PFSK-1 (cell line): ENCODE results near the gene KMT5C.

Experiments
- FOXP2 ChIP-seq: optimal IDR thresholded peaks from 2 replicates; pipeline ENCODE3; 2011; ENCODE audit warnings: borderline replicate concordance, control low read depth, inconsistent platforms; ENCODE audit not compliant: insufficient read depth; ENCODE audit errors: extremely low read length, extremely low read depth
- POLR2AphosphoS5 ChIP-seq: IDR thresholded peaks from 2 replicates; pipeline ENCODE4 v1.6.1; 2012; ENCODE audit warnings: low read depth, mild to moderate bottlenecking, control low read depth, low read length, moderate library complexity
- SIN3A ChIP-seq: IDR thresholded peaks from 2 replicates; pipeline ENCODE4 v1.6.1; 2012; ENCODE audit warnings: mild to moderate bottlenecking, low read length, moderate library complexity, borderline replicate concordance; ENCODE audit not compliant: insufficient read depth
- TAF1 ChIP-seq: IDR thresholded peaks from 2 replicates; pipeline ENCODE4 v1.6.1; 2012; ENCODE audit warnings: low read length, control low read depth, borderline replicate concordance; ENCODE audit not compliant: insufficient read depth
- TF ChIP-seq, protein P1 (sequence below), 2 experiments: IDR thresholded peaks; 2 replicates each; pipeline versions ENCODE4 v1.6.1 to v1.8.0; 2011 to 2012; ENCODE audit warnings: low read depth in 2 of 2, low read length in 2 of 2, control low read depth in 1 of 2, inconsistent platforms in 1 of 2, mild to moderate bottlenecking in 1 of 2, moderate library complexity in 1 of 2; ENCODE audit not compliant: insufficient read depth in 1 of 2

KMT5C gene

DNA sequence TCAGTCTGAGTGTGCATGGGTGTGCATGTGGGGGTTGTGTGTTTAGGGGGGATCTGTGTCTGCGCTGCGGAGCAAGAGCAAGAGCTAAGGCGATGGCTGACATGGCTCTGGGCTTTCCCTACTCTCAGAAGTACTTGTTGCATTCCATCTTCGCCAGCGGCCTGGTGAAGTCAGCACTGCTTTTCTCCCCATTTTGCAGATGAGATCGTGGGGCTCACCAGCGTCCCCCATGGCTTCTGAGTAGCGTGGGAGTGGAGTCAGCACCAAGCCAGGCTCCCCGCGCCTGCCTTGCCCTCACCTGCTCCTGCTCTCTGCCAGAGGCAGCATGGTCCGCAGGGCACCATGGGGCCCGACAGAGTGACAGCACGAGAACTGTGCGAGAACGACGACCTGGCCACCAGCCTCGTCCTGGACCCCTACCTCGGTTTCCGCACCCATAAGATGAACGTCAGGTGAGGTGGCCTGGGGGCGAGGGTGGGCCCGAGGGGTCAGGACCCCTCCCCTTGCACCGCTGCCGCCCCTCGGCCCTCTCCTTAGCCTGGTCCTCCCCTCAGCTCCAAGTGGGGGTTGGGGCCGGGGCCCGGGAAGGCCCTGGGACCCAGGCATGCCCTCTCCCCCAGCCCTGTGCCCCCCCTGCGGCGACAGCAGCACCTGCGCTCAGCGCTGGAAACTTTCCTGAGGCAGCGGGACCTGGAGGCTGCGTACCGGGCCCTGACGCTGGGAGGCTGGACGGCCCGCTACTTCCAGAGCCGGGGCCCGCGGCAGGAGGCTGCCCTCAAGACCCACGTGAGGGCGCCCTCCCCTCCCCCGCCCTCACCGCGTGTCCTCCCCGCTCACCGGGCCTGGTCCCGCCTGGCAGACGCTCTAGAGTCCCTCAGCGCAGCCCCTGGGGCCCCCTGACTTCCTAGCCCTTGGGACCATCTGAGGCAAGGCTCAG lies 2.2 kb downstream of the KMT5C start:
- no peak for TF ChIP-seq TAF1
- TF ChIP-seq SIN3A, result no peak
- no peak for TF ChIP-seq FOXP2
- TF ChIP-seq, protein P1, sequence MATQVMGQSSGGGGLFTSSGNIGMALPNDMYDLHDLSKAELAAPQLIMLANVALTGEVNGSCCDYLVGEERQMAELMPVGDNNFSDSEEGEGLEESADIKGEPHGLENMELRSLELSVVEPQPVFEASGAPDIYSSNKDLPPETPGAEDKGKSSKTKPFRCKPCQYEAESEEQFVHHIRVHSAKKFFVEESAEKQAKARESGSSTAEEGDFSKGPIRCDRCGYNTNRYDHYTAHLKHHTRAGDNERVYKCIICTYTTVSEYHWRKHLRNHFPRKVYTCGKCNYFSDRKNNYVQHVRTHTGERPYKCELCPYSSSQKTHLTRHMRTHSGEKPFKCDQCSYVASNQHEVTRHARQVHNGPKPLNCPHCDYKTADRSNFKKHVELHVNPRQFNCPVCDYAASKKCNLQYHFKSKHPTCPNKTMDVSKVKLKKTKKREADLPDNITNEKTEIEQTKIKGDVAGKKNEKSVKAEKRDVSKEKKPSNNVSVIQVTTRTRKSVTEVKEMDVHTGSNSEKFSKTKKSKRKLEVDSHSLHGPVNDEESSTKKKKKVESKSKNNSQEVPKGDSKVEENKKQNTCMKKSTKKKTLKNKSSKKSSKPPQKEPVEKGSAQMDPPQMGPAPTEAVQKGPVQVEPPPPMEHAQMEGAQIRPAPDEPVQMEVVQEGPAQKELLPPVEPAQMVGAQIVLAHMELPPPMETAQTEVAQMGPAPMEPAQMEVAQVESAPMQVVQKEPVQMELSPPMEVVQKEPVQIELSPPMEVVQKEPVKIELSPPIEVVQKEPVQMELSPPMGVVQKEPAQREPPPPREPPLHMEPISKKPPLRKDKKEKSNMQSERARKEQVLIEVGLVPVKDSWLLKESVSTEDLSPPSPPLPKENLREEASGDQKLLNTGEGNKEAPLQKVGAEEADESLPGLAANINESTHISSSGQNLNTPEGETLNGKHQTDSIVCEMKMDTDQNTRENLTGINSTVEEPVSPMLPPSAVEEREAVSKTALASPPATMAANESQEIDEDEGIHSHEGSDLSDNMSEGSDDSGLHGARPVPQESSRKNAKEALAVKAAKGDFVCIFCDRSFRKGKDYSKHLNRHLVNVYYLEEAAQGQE (IDR thresholded peaks at IDR 0.05; ENCODE audit: insufficient read depth in 1 of 2, low read depth in 2 of 2, low read length in 2 of 2), result no peak
- no peak for TF ChIP-seq POLR2AphosphoS5

DNA sequence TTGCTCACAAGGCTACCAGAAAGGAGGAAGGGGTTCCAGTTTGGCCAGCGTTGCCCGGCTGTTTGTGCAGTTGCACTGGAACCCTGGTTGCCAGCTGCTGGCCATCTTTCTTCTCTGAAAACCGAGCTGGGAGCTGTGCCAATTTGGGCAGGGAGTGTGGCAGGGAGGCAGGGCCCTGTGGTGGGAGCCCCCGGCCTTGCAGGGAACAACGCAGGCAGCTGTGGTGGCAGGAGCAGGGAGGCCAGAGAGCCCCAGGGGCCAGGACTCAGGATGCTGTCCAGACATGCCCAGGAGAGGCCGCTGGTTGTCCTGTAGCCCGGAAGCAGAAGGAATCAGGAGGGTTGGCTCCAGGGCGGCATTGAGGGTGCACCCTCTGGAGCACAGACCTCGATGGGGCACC lies 4.8 kb downstream of the KMT5C start:
- no peak for TF ChIP-seq POLR2AphosphoS5
- TF ChIP-seq, protein P1 (IDR thresholded peaks at IDR 0.05; ENCODE audit: insufficient read depth in 1 of 2, low read depth in 2 of 2, low read length in 2 of 2), result no peak
- TF ChIP-seq TAF1, result no peak
- no peak for TF ChIP-seq FOXP2
- TF ChIP-seq SIN3A, result no peak

DNA sequence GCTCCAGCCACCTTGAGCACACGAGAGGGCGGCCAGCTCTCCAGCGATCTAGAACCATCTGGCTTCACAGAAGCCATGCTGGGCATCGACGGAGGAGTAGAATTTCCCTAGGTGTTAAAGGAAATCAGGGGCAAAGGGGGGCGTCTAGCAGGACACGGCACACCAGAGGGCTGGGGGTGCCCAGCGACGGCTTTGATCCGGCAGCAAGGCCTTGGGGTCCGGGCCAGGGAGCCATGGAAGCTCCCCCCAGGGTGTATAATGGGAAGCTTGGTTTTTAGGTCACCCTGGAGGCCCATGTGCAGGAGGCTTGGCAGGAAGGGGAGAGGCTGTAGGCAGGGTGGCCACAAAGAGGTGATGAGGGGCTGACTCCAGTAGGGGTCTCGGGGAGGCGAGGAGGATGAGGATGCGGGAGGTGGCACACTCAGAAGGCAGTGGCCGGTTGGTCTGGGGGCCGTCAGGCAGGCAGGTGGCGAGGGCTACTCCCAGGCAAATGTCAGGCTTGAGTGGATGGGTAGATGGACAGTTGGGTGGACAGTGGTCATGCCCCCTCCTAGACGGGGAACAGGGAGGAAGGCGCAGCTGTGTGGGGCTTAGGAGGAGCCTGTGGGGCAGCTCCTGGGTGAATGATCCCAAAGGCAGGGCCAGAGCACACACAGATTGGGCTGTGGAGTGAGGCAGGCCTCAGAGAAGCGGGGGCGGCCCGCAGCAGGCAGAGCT lies 5.6 kb downstream of the KMT5C start:
- TF ChIP-seq SIN3A (no peak), FOXP2 (no peak), POLR2AphosphoS5 (no peak), TAF1 (no peak)
- TF ChIP-seq, protein P1 (IDR thresholded peaks at IDR 0.05; ENCODE audit: insufficient read depth in 1 of 2, low read depth in 2 of 2, low read length in 2 of 2), result no peak

DNA sequence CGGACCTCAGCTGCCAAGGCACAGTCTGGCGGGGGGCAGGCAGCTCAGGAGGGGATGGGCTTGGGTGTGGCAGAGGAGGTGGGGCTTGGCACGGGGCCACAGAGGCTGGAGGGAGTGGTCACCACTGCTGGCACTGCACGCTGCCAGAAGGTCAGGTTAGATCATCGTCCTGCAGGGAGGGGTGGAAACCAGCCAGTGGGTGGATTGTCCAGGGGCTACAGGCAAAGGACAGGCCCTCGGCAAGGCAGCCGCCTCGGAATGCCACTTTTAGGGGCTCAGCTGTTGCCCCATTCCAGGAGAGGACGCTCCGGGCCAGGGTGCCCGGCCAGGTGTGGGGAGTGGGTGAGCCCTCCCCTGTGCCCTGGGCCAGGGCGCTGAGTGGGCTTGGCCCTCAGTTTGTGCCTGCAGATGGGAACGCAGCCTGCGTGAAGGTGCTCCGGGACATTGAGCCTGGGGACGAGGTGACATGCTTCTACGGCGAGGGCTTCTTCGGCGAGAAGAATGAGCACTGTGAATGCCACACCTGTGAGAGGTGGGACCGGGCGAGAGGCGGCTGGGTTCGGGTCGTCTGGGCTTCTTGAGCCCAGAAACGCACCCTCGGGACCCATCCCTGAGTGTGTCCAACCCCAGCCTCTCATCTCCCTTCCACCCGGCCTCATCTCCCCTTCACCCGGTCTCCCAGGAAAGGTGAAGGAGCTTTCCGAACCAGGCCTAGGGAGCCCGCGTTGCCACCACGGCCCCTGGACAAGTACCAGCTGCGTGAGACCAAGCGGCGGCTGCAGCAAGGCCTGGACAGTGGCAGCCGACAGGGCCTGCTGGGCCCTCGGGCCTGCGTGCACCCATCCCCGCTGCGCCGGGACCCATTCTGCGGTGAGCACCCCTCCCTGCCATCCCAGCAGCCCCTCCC lies 6.4 kb downstream of the KMT5C start:
- TF ChIP-seq SIN3A, result no peak
- no peak for TF ChIP-seq POLR2AphosphoS5
- TF ChIP-seq, protein P1 (IDR thresholded peaks at IDR 0.05; ENCODE audit: insufficient read depth in 1 of 2, low read depth in 2 of 2, low read length in 2 of 2), result no peak
- no peak for TF ChIP-seq TAF1
- TF ChIP-seq FOXP2, result no peak
